Measurements from ENCODE around the gene TAS2R41. TPM values are rescaled to one million over a fixed set of nuclear protein-coding genes. Genes with fewer than 3 reads are reported as not detected.

TAS2R41 gene
- total and polyA plus RNA-seq, 10 donors = 0.41 to 0.95 (median 0.55) TPM; not detected in 7

DNA sequence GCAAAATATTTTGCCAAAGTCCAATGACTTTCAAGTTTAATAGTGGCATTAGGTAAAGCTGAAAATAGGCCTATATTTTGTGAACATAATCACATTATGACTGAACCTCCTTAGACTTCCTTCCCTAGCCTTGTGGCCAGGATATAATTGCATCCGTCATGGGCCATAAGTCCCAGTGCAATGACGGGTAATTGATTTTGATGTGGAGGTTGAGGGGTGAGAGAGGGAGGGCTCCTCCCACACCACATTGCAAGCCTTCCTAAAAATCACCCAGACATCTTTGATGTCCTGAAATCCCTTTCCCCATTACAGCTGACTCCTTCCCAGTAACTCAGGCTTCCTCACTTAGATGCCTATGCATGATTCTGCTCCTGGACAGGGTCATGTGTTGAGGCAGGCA is 25.6 kb downstream of the TAS2R41 start:
- no peaks in the 10 kb centered on the region for H3K9me3 ChIP-seq
- H3K27ac ChIP-seq = no peak overlapping the region
- intact Hi-C loops (cut with DNase I; ENCODE audit: low total_unique reads) = no loop called here
- H3K4me3 ChIP-seq = no peak overlapping the region
- 36 to 70% (median 54%) methylated on average over 2 of the region's 2 CpGs for WGBS, 5 donors
- no peaks in the 10 kb centered on the region for H3K36me3 ChIP-seq
- peaks cover 6 to 27% (median 16%) of the 10 kb centered on the region in 6 donors for H3K4me1 ChIP-seq
- no peak for DNase-seq
- no peaks in the 10 kb centered on the region for H3K27me3 ChIP-seq (replicated peaks in 1 of 7)
- TF ChIP-seq POLR2A (IDR thresholded peaks at IDR 0.05) (no peak), POLR2AphosphoS5 (IDR thresholded peaks at IDR 0.05) (no peak)
- TF ChIP-seq, protein P1, sequence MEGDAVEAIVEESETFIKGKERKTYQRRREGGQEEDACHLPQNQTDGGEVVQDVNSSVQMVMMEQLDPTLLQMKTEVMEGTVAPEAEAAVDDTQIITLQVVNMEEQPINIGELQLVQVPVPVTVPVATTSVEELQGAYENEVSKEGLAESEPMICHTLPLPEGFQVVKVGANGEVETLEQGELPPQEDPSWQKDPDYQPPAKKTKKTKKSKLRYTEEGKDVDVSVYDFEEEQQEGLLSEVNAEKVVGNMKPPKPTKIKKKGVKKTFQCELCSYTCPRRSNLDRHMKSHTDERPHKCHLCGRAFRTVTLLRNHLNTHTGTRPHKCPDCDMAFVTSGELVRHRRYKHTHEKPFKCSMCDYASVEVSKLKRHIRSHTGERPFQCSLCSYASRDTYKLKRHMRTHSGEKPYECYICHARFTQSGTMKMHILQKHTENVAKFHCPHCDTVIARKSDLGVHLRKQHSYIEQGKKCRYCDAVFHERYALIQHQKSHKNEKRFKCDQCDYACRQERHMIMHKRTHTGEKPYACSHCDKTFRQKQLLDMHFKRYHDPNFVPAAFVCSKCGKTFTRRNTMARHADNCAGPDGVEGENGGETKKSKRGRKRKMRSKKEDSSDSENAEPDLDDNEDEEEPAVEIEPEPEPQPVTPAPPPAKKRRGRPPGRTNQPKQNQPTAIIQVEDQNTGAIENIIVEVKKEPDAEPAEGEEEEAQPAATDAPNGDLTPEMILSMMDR (IDR thresholded peaks at IDR 0.05 in 8 of 11, conservative IDR thresholded peaks at IDR 0.05 in 3 of 11) = no peak

DNA sequence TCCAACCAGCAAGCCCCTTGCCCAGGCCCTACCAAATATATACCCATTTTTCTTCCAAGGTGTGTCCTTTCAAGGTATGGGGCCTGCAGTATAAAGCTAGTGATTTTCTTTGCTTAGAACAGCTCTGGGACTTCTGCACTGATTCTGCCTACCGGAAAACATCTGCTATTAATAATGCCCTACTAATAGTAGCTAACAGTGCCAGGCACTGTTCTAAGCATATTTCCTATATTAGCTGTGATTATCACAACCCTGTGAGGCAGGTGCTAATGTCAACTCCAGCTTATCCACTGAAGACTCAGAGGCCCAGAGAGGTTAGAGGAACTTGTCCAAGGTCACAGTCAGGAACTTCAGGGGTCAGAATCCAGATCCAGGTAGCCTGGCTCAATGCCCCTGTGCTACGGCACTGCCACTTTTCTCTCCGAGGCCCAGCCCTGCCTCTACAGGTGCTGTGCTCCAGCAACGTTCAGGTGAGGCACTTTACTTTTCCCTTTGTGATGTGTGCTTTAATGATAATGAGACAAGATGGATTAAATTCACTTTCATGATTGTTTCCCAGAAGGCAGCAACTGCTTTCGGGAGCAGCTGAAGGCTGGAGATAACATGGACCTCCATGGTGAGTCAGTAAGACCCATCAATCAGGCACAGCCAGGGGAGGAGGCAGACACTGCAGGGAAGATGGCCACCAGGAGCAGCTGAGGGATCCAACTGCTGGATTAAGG is 26.7 kb downstream of the TAS2R41 start:
- TF ChIP-seq POLR2AphosphoS5 (IDR thresholded peaks at IDR 0.05) (no peak), POLR2A (IDR thresholded peaks at IDR 0.05) (no peak)
- TF ChIP-seq, protein P1 (IDR thresholded peaks at IDR 0.05 in 8 of 11, conservative IDR thresholded peaks at IDR 0.05 in 3 of 11) = no peak
- WGBS, 5 donors = 88 to 91% (median 89%) methylated on average over 5 of the region's 5 CpGs
- intact Hi-C loops (cut with DNase I; ENCODE audit: low total_unique reads) = no loop called here

DNA sequence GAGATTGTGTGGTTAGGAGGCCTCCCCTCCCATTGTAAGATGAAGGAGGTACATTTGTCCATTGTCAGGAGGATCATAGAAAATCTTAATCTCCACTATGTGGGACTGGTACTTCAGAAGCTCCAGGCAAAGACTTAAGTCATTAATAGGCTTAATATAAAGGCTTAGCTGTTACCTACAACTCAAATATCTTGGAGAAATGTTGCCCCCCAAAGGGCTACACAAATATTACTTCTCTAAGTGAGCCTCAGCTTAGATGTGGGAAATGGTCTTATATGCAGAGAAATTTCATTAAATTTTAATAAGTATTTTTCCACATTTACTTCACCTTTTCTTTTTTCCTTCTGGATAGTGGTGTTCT is 27.2 kb downstream of the TAS2R41 start:
- Histone ChIP-seq H3K27ac (no peak overlapping the region), H3K4me3 (no peak overlapping the region), H3K27me3 (replicated peaks in 1 of 7) (no peaks in the 10 kb centered on the region), H3K9me3 (no peaks in the 10 kb centered on the region), H3K4me1 (peaks cover 0 to 10% (median 5%) of the 10 kb centered on the region in 6 donors), H3K36me3 (no peaks in the 10 kb centered on the region)
- TF ChIP-seq, protein P1 (IDR thresholded peaks at IDR 0.05 in 8 of 11, conservative IDR thresholded peaks at IDR 0.05 in 3 of 11) = no peak
- no peak for TF ChIP-seq POLR2AphosphoS5 (IDR thresholded peaks at IDR 0.05)
- no peak for TF ChIP-seq POLR2A (IDR thresholded peaks at IDR 0.05)
- intact Hi-C loops (cut with DNase I; ENCODE audit: low total_unique reads) = no loop called here
- DNase-seq = no peak

More for the DNA sequence above, 26.7 kb downstream of the TAS2R41 start:
- H3K4me1 ChIP-seq = peaks cover under 1 to 15% (median 8%) of the 10 kb centered on the region in 6 donors
- no peak overlapping the region for H3K4me3 ChIP-seq
- no peak overlapping the region for H3K27ac ChIP-seq
- no peaks in the 10 kb centered on the region for H3K27me3 ChIP-seq (replicated peaks in 1 of 7)
- no peak for DNase-seq
- H3K9me3 ChIP-seq = no peaks in the 10 kb centered on the region
- H3K36me3 ChIP-seq = no peaks in the 10 kb centered on the region

DNA sequence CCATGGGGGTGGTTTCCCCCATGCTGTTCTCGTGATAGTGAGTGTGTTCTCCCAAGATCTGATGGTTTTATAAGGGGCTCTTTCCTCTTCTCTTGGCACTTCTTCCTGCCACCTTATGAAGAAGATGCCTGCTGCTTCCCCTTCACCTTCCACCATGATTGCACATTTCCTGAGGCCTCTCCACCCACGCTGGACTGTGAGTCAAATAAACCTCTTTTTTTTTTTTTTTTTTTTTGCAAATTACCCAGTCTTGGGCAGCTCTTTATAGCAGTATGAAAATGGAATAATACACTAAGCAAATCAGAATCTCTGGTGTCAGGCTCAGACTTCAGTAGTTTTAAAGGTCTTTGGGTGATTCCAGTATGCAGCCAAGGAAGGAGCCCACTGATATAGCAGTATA is 28.2 kb downstream of the TAS2R41 start:
- H3K9me3 ChIP-seq = no peaks in the 10 kb centered on the region
- intact Hi-C loops (cut with DNase I; ENCODE audit: low total_unique reads) = no loop called here
- TF ChIP-seq POLR2AphosphoS5 (IDR thresholded peaks at IDR 0.05) = no peak
- TF ChIP-seq, protein P1 (IDR thresholded peaks at IDR 0.05 in 8 of 11, conservative IDR thresholded peaks at IDR 0.05 in 3 of 11) = no peak
- no peak for TF ChIP-seq POLR2A (IDR thresholded peaks at IDR 0.05)

More for the DNA sequence above, 28.2 kb downstream of the TAS2R41 start:
- no peaks in the 10 kb centered on the region for H3K27me3 ChIP-seq (replicated peaks in 1 of 7)
- H3K36me3 ChIP-seq = no peaks in the 10 kb centered on the region
- peaks cover 0 to under 1% (median 0%) of the 10 kb centered on the region in 6 donors for H3K4me1 ChIP-seq
- DNase-seq = no peak
- 31 to 61% (median 47%) methylated on average over 2 of the region's 2 CpGs for WGBS, 5 donors
- H3K27ac ChIP-seq = no peak overlapping the region
- no peak overlapping the region for H3K4me3 ChIP-seq
